CD4-positive, alpha-beta T cell (primary cell): ENCODE data around the gene TMEM213. TPM values are rescaled to one million over a fixed set of nuclear protein-coding genes. Genes with fewer than 3 reads are reported as not detected.
"Not testable (repeated sequence)": the region's sequence is repeated elsewhere in the genome, so short reads cannot be mapped to it uniquely, and the experiment has no call there.

Source experiments
- ATAC-seq: fragments of 200-7000 bp; cut with Tn5 transposase; one replicate; pipeline ENCODE4 v1.10.0; 2022; ENCODE audit warnings: mild to moderate bottlenecking; ENCODE audit not compliant: poor library complexity
- CTCF ChIA-PET: fragments of 350-600 bp; sonication (Branson Sonifier 250); formaldehyde crosslinking; loops from one replicate; lab custom pipeline; 2021; ENCODE audit warnings: antibody characterized with exemption, inconsistent platforms; lab: Charles Lee
- POLR2A ChIA-PET: fragments of 350-600 bp; sonication (Branson Sonifier 250); formaldehyde crosslinking; loops from one replicate; lab custom pipeline; 2021; ENCODE audit warnings: antibody characterized with exemption, inconsistent platforms; lab: Charles Lee
- DNase-seq, 14 experiments: peaks; one replicate each; pipeline ENCODE4 v3.0.0-alpha.2; 2013 to 2020; ENCODE audit warnings: mixed read lengths in 2 of 14
- H3K27ac ChIP-seq, 2 donors: one replicate each; pipeline versions ENCODE4 v1.5.1 to v1.7.0; 2013; ENCODE audit warnings: low read length in 2 of 2, low read depth in 1 of 2, mild to moderate bottlenecking in 1 of 2
- H3K27me3 ChIP-seq, 2 experiments: 1 replicate in 1 of 2; 2 replicates in 1 of 2; pipeline versions ENCODE4 v1.6.1 to v1.7.0; 2013; ENCODE audit warnings: low read length in 2 of 2, control low read depth in 1 of 2, mild to moderate bottlenecking in 1 of 2, moderate library complexity in 1 of 2; ENCODE audit not compliant: insufficient read depth in 2 of 2, control insufficient read depth in 1 of 2
- H3K36me3 ChIP-seq: one replicate; pipeline ENCODE4 v1.6.1; 2013; ENCODE audit warnings: low read length, control low read depth; ENCODE audit not compliant: insufficient read depth
- H3K4me1 ChIP-seq: one replicate; pipeline ENCODE4 v1.6.1; 2013; ENCODE audit warnings: low read length, control low read depth; ENCODE audit not compliant: insufficient read depth
- H3K4me3 ChIP-seq: one replicate; pipeline ENCODE4 v1.5.1; 2013; ENCODE audit warnings: mild to moderate bottlenecking, low read length, moderate library complexity
- H3K9me3 ChIP-seq, 2 experiments: 1 replicate in 1 of 2; 2 replicates in 1 of 2; pipeline versions ENCODE4 v1.6.1 to v1.7.0; 2013; ENCODE audit warnings: low read length in 2 of 2, mild to moderate bottlenecking in 2 of 2, control low read depth in 1 of 2, moderate library complexity in 1 of 2; ENCODE audit not compliant: control insufficient read depth in 1 of 2, insufficient read depth in 1 of 2
- H3K27ac Mint-ChIP-seq: one replicate; pipeline ENCODE4 v1.8.0; 2020; ENCODE audit warnings: mixed read lengths
- H3K27me3 Mint-ChIP-seq: one replicate; pipeline ENCODE4 v1.8.0; 2021; ENCODE audit warnings: mixed read lengths
- H3K36me3 Mint-ChIP-seq: one replicate; pipeline ENCODE4 v1.8.0; 2021; ENCODE audit warnings: low read depth, mixed read lengths
- H3K4me1 Mint-ChIP-seq: one replicate; pipeline ENCODE4 v1.8.0; 2021; ENCODE audit warnings: low read depth, mixed read lengths
- H3K4me3 Mint-ChIP-seq: one replicate; pipeline ENCODE4 v1.8.0; 2020; ENCODE audit warnings: mild to moderate bottlenecking, mixed read lengths
- H3K9me3 Mint-ChIP-seq: one replicate; pipeline ENCODE4 v1.8.0; 2020; ENCODE audit warnings: mixed read lengths
- intact Hi-C, 2 experiments: fragments of 100-400 bp; cut with DNase I in 1 of 2; cut with micrococcal nuclease in 1 of 2; formaldehyde crosslinking; loops; one replicate each; pipeline versions ENCODE4 v1.15.1 to v1.9.0; 2023 to 2025; cut with DNase I, micrococcal nuclease
- total RNA-seq, 174 experiments: library from RNA in 2 of 174; stranded (reverse) in 2 of 174; gene quantifications; one replicate each; pipeline ENCODE4 v1.2.3 and lab custom pipeline; 2021 to 2026
- TF ChIP-seq, protein P1 (sequence below): fragments of 200-600 bp; IDR thresholded peaks from one replicate; pipeline ENCODE4 v1.8.0; 2022; ENCODE audit warnings: antibody characterized with exemption, mild to moderate bottlenecking

The TMEM213 gene
- total RNA-seq, 2 experiments from 2014 or later: not detected

DNA sequence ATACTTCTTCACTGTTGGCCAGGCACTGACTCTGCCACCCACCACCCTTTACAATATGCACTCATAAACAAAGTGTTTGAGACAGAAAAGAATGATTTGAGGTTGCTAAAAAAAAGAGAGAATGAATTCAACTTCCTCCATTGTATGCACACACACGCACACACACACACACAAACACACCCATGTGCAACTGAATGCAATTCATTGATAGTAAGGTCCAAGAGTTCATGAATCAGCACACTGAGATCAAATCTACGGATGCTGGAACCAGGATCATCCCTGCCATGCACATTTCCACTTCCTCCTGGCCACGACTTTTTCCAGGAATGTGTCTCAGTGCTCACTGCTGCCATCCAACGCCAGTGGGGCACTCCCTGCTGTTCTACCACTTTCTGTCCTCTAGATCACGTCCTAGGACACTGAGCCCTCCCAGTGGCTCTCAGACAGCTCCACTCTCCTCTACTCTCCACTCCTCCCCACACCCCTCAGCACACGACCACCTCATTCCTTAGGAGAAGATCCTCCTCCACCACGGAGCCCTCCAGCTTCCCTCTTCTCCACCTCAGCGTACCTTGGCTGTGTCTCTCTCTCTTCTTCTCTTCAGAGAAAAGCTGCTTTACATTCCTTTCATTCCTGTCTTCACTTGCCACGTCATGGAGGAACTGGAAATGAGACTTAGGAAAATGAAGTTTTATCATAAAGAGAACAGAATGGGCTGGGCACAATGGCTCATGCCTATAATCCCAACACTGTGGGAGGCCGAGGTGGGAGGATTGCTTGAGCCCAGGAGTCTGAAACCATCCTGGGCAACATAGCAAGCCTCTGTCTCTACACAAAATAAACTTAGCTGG is 12.0 kb upstream of the TMEM213 start:
- ATAC-seq (no peak), DNase-seq (no peak)
- Mint-ChIP-seq H3K27me3 (peaks cover 14% of the 10 kb centered on the region), H3K9me3 (peaks cover 6% of the 10 kb centered on the region), H3K4me1 (no peaks in the 10 kb centered on the region), H3K27ac (no peak overlapping the region), H3K4me3 (no peak overlapping the region), H3K36me3 (no peaks in the 10 kb centered on the region)
- Histone ChIP-seq H3K27ac (no peak overlapping the region), H3K36me3 (no peaks in the 10 kb centered on the region), H3K4me1 (no peaks in the 10 kb centered on the region), H3K9me3 (peaks cover 3 to 5% of the 10 kb centered on the region in 2 experiments), H3K4me3 (no peak overlapping the region), H3K27me3 (peaks cover 0 to 2% of the 10 kb centered on the region in 2 experiments)
- POLR2A ChIA-PET: no interaction called here
- TF ChIP-seq, protein P1, sequence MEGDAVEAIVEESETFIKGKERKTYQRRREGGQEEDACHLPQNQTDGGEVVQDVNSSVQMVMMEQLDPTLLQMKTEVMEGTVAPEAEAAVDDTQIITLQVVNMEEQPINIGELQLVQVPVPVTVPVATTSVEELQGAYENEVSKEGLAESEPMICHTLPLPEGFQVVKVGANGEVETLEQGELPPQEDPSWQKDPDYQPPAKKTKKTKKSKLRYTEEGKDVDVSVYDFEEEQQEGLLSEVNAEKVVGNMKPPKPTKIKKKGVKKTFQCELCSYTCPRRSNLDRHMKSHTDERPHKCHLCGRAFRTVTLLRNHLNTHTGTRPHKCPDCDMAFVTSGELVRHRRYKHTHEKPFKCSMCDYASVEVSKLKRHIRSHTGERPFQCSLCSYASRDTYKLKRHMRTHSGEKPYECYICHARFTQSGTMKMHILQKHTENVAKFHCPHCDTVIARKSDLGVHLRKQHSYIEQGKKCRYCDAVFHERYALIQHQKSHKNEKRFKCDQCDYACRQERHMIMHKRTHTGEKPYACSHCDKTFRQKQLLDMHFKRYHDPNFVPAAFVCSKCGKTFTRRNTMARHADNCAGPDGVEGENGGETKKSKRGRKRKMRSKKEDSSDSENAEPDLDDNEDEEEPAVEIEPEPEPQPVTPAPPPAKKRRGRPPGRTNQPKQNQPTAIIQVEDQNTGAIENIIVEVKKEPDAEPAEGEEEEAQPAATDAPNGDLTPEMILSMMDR: no peak
- CTCF ChIA-PET: interaction anchor here (0.7 kb wide), 1 partner anchor 332 kb away, joined by 4 read pairs; no protein-coding TSS in a partner anchor
- intact Hi-C loops: no loop called here

DNA sequence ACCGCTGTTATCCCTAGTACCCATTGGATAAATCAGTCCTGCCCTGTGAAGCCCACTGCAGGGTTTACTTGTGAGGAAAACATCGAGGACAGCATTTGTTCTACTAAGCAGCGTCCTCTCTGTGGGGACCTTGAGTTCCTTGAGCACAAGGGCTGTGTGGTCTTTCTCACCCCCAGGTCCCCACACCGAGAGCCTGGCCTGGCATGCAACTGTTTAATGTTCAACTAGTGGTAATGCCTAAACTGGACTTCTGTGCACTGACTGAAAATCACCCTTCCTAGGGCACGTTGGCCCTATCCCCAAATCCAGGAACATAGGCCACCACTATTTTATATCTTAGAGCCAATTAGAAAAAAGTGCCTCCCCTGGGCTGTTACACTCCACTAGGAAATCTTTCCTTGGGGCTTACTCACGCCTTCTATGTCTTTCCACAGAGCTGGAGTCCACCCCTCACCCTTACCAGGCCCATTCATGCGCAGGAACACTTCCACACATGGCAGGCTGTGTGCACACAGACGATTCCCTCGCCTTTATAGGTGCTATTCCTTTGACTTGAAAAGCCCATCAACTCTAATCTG is 1.7 kb upstream of the TMEM213 start:
- Histone ChIP-seq H3K9me3 (no peaks in the 10 kb centered on the region), H3K4me3 (no peak overlapping the region), H3K36me3 (no peaks in the 10 kb centered on the region), H3K27me3 (no peaks in the 10 kb centered on the region), H3K27ac (no peak overlapping the region), H3K4me1 (peaks cover 7% of the 10 kb centered on the region)
- Mint-ChIP-seq H3K27me3 (peaks cover 4% of the 10 kb centered on the region), H3K36me3 (no peaks in the 10 kb centered on the region), H3K9me3 (no peaks in the 10 kb centered on the region), H3K4me1 (peaks cover 6% of the 10 kb centered on the region), H3K27ac (no peak overlapping the region), H3K4me3 (no peak overlapping the region)
- CTCF ChIA-PET: no interaction called here
- TF ChIP-seq, protein P1: no peak
- intact Hi-C loops: no loop called here
- ATAC-seq: no peak
- POLR2A ChIA-PET: no interaction called here
- DNase-seq: no peak

DNA sequence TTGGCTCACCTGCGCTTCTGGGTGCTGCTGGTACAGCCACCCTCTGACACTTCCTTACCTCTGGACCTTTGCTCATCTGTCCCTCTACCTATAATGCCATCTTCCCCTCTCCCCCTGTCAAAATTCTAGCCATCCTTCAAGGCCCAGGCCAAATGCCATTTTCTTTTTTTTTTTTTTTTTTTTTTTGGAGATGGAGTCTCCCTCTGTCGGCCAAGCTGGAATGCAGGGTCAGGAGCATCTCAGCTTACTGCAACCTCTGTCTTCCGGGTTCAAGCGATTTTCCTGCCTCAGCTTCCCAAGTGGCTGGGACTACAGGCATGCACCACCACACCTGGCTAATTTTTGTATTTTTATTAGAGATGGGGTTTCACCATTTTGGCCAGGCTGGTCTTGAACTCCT is 748 bp upstream of the TMEM213 start:
- H3K9me3 ChIP-seq, H3K27ac Mint-ChIP-seq, H3K36me3 ChIP-seq, H3K4me1 ChIP-seq, H3K4me1 Mint-ChIP-seq, H3K4me3 ChIP-seq, H3K27me3 ChIP-seq, intact Hi-C loops, H3K9me3 Mint-ChIP-seq, CTCF ChIA-PET, ATAC-seq, H3K27me3 Mint-ChIP-seq, H3K4me3 Mint-ChIP-seq, DNase-seq, H3K36me3 Mint-ChIP-seq, H3K27ac ChIP-seq, POLR2A ChIA-PET: not testable (repeated sequence)
